ENCODE data around the gene GJD3. TPM values are rescaled to one million over a fixed set of nuclear protein-coding genes. Genes with fewer than 3 reads are reported as not detected.
A peak's percentile ranks its signal among the peaks of the same experiment; 100 is the strongest.
"Not testable (repeated sequence)": the region's sequence is repeated elsewhere in the genome, so short reads cannot be mapped to it uniquely, and the experiment has no call there.

GJD3 gene
- total and polyA plus RNA-seq, 2 donors: 0.34 to 0.66 TPM

DNA sequence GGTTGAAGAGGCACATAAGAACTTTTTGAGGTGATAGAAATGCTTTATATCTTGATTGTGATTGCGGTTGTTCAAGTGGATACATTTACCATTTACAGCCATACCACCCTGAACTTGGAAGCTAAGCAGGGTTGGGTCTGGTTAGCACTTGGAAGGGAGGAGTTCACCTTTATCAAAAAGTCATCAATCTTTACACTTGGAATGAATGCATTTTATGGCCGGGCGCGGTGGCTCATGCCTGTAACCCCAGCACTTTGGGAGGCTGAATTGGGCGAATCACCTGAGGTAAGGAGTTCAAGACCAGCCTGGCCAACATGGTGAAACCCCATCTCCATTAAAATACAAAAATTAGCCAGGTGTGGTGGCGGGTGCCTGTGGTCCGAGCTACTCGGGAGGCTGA, 9.5 kb upstream of the GJD3 start:
- Histone ChIP-seq H3K9me3 (ENCODE audit: control insufficient read depth in 2 of 2, insufficient read depth in 1 of 2, low read length in 1 of 2) (peaks cover 0 to 5% of the 10 kb centered on the region in 2 donors), H3K4me3 (ENCODE audit: low read length in 2 of 2) (no peak overlapping the region), H3K4me1 (ENCODE audit: control insufficient read depth in 2 of 2, insufficient read depth in 2 of 2, low read length in 2 of 2) (no peaks in the 10 kb centered on the region), H3K36me3 (ENCODE audit: control insufficient read depth in 2 of 2, insufficient read depth in 2 of 2, low read length in 1 of 2) (no peaks in the 10 kb centered on the region), H3K27me3 (ENCODE audit: control insufficient read depth in 2 of 2, insufficient read depth in 1 of 2, low read length in 1 of 2) (no peaks in the 10 kb centered on the region), H3K27ac (ENCODE audit: low read depth in 1 of 2, low read length in 1 of 2) (no peak overlapping the region)
- 98% methylated on average over 8 of the region's 8 CpGs for WGBS
- DNase-seq (ENCODE audit: low read depth in 6 of 9, low spot score in 9 of 9): no peak

DNA sequence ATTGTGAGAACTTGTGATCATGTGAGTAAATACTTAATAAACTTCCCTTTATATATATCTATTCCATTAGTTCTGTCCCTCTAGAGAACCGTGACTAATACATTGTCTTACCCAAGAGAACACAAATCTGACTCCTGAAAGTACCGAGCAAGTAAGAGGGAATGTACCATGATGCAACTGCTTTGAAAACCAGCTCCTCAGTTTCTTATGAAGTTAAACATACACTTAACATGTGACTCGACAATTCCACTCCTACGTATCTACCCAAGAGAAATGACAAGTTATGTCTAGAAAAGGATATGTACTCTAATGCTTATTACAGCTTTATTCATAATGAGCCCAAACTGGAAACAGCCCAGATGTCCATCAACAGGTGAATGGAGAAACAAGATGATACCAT, 8.8 kb upstream of the GJD3 start:
- Histone ChIP-seq H3K27me3 (ENCODE audit: control insufficient read depth in 2 of 2, insufficient read depth in 1 of 2, low read length in 1 of 2) (no peaks in the 10 kb centered on the region), H3K4me3 (ENCODE audit: low read length in 2 of 2) (no peak overlapping the region), H3K4me1 (ENCODE audit: control insufficient read depth in 2 of 2, insufficient read depth in 2 of 2, low read length in 2 of 2) (no peaks in the 10 kb centered on the region), H3K36me3 (ENCODE audit: control insufficient read depth in 2 of 2, insufficient read depth in 2 of 2, low read length in 1 of 2) (no peaks in the 10 kb centered on the region), H3K27ac (ENCODE audit: low read depth in 1 of 2, low read length in 1 of 2) (no peak overlapping the region), H3K9me3 (ENCODE audit: control insufficient read depth in 2 of 2, insufficient read depth in 1 of 2, low read length in 1 of 2) (peaks cover 0 to 5% of the 10 kb centered on the region in 2 donors)
- no peak for DNase-seq (ENCODE audit: low read depth in 6 of 9, low spot score in 9 of 9)
- WGBS: 93% methylated on average over 4 of the region's 4 CpGs

DNA sequence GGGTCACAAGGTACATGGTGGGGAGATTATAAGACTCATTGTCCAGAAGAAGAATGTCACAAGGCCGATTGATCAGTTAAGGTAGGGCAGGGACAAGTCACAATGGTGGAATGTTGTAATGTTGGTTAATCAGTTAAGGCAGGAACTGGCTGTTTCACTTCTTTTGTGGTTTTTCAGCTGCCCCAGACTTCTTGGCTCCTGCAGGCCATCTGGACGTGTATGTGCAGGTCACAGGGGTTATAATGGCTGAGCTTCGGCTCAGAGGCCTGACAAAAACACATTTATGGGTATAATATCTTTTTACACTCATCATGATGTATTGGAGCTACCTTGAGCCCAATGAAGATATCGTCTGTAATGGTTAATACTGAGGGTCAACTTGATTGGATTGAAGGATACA, 8.1 kb upstream of the GJD3 start:
- H3K9me3 ChIP-seq (ENCODE audit: control insufficient read depth in 2 of 2, insufficient read depth in 1 of 2, low read length in 1 of 2); H3K4me3 ChIP-seq (ENCODE audit: low read length in 2 of 2); H3K4me1 ChIP-seq (ENCODE audit: control insufficient read depth in 2 of 2, insufficient read depth in 2 of 2, low read length in 2 of 2); H3K27me3 ChIP-seq (ENCODE audit: control insufficient read depth in 2 of 2, insufficient read depth in 1 of 2, low read length in 1 of 2); H3K36me3 ChIP-seq (ENCODE audit: control insufficient read depth in 2 of 2, insufficient read depth in 2 of 2, low read length in 1 of 2); DNase-seq (ENCODE audit: low read depth in 6 of 9, low spot score in 9 of 9); H3K27ac ChIP-seq (ENCODE audit: low read depth in 1 of 2, low read length in 1 of 2): not testable (repeated sequence)
- WGBS: 80% methylated on average over 4 of the region's 4 CpGs

DNA sequence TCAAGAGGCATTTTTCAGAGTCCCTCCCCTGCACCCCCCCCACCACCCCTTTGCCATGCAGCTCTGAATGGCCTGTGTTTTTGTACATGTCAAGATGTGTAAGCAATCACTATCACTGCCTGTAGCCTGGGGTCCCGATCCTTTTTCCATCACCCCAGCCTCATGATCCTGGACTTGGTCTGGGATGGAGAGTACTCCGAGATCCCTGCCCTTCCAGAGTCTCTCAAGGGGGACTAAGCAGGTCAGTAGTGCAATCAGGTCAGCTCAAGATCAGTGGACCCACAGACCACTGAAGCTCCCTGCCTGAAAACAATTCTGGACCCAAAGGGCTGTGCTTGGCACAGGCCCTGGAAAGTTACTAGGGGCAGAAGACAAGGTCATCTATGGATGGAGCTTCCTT, 7.5 kb upstream of the GJD3 start:
- Histone ChIP-seq H3K4me3 (ENCODE audit: low read length in 2 of 2) (no peak overlapping the region), H3K9me3 (ENCODE audit: control insufficient read depth in 2 of 2, insufficient read depth in 1 of 2, low read length in 1 of 2) (peaks cover 0 to 5% of the 10 kb centered on the region in 2 donors), H3K27me3 (ENCODE audit: control insufficient read depth in 2 of 2, insufficient read depth in 1 of 2, low read length in 1 of 2) (no peaks in the 10 kb centered on the region), H3K27ac (ENCODE audit: low read depth in 1 of 2, low read length in 1 of 2) (no peak overlapping the region), H3K36me3 (ENCODE audit: control insufficient read depth in 2 of 2, insufficient read depth in 2 of 2, low read length in 1 of 2) (no peaks in the 10 kb centered on the region), H3K4me1 (ENCODE audit: control insufficient read depth in 2 of 2, insufficient read depth in 2 of 2, low read length in 2 of 2) (peaks cover 0 to under 1% of the 10 kb centered on the region in 2 donors)
- WGBS: 99% methylated on average over 2 of the region's 2 CpGs
- DNase-seq (ENCODE audit: low read depth in 6 of 9, low spot score in 9 of 9): no peak

DNA sequence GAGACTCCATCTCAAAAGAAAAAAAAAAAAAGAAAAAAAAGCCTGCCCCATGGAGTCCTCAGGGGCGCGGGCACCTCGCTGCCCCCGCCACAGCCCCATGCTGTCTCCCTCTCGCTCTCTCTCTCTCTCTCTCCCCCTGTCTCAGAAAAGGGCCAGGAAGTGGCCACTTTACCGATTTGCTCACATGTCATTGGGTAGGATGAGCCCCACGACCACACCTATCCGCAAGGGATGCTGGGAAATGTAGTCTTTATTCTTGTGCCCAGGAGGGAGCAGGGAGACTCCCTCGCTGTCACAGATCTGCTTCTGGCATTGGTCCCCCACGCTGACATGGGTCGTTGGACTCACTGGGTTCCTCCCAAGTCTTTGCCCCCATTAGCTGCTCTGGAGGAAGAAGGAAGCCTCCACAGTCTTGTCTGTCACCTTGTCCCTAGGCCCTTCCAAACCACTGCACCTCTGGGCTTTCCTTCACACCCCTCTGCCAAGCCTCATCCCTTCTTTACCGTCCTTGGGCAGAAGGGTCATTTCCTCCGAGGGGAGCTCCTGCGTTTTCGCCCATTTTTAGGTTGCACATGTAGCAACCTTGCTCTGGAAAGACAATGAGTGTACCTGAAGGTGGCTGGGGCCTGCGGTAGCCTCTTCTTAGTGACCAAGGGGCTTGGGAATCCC, 6.9 kb upstream of the GJD3 start:
- Histone ChIP-seq H3K27me3 (ENCODE audit: control insufficient read depth in 2 of 2, insufficient read depth in 1 of 2, low read length in 1 of 2) (no peaks in the 10 kb centered on the region), H3K36me3 (ENCODE audit: control insufficient read depth in 2 of 2, insufficient read depth in 2 of 2, low read length in 1 of 2) (no peaks in the 10 kb centered on the region), H3K9me3 (ENCODE audit: control insufficient read depth in 2 of 2, insufficient read depth in 1 of 2, low read length in 1 of 2) (peaks cover 0 to 5% of the 10 kb centered on the region in 2 donors), H3K27ac (ENCODE audit: low read depth in 1 of 2, low read length in 1 of 2) (no peak overlapping the region), H3K4me1 (ENCODE audit: control insufficient read depth in 2 of 2, insufficient read depth in 2 of 2, low read length in 2 of 2) (peaks cover 0 to 7% of the 10 kb centered on the region in 2 donors), H3K4me3 (ENCODE audit: low read length in 2 of 2) (no peak overlapping the region)
- 91% methylated on average over 16 of the region's 16 CpGs for WGBS
- peak in 1 of 9 donors; percentile 50 for DNase-seq (ENCODE audit: low read depth in 6 of 9, low spot score in 9 of 9)

DNA sequence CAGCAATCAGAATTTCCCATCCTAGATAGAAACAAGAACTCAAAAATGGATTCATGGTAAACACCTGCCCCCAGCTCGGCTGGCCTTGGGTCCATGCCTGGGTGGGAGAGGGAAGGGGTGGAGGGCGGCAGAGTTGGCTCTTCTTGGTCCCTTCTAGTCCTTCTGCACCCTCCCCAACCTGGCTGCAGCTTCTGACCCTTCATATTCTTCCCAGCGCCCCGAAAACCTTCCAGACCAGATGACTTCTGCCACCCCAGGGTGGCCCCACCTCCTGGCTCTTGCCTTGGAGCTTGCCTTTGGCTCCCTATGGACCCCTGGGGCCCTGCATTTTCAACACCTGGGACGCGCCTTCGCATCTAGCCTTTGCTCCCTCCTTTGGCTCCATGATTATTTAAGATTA, 5.4 kb upstream of the GJD3 start:
- Histone ChIP-seq H3K27me3 (ENCODE audit: control insufficient read depth in 2 of 2, insufficient read depth in 1 of 2, low read length in 1 of 2) (peaks cover 0 to 1% of the 10 kb centered on the region in 2 donors), H3K4me3 (ENCODE audit: low read length in 2 of 2) (no peak overlapping the region), H3K36me3 (ENCODE audit: control insufficient read depth in 2 of 2, insufficient read depth in 2 of 2, low read length in 1 of 2) (no peaks in the 10 kb centered on the region), H3K9me3 (ENCODE audit: control insufficient read depth in 2 of 2, insufficient read depth in 1 of 2, low read length in 1 of 2) (peaks cover 0 to 5% of the 10 kb centered on the region in 2 donors), H3K27ac (ENCODE audit: low read depth in 1 of 2, low read length in 1 of 2) (no peak overlapping the region), H3K4me1 (ENCODE audit: control insufficient read depth in 2 of 2, insufficient read depth in 2 of 2, low read length in 2 of 2) (peaks cover 0 to 7% of the 10 kb centered on the region in 2 donors)
- no peak for DNase-seq (ENCODE audit: low read depth in 6 of 9, low spot score in 9 of 9)
- WGBS: 98% methylated on average over 7 of the region's 7 CpGs

DNA sequence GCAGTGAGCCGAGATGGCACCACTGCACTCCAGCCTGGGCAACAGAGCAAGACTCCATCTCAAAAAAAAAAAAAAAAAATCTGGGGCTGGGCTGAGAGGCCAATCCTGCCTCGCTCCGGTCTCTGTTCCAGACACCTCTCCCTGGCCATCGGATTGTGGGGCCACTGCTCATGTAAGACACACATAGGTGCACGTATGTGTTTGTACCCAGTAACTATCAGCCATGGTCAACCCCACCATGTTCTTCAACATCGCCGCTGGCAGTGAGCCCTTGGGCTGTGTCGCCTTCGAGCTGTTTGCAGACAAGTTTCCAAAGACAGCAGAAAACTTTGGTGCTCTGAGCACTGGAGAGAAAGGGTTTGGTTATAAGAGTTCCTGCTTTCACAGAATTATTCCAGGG, 3.2 kb upstream of the GJD3 start:
- H3K27me3 ChIP-seq (ENCODE audit: control insufficient read depth in 2 of 2, insufficient read depth in 1 of 2, low read length in 1 of 2): peaks cover 11 to 22% of the 10 kb centered on the region in 2 donors
- H3K27ac ChIP-seq (ENCODE audit: low read depth in 1 of 2, low read length in 1 of 2); H3K9me3 ChIP-seq (ENCODE audit: control insufficient read depth in 2 of 2, insufficient read depth in 1 of 2, low read length in 1 of 2); DNase-seq (ENCODE audit: low read depth in 6 of 9, low spot score in 9 of 9); H3K36me3 ChIP-seq (ENCODE audit: control insufficient read depth in 2 of 2, insufficient read depth in 2 of 2, low read length in 1 of 2); H3K4me1 ChIP-seq (ENCODE audit: control insufficient read depth in 2 of 2, insufficient read depth in 2 of 2, low read length in 2 of 2); H3K4me3 ChIP-seq (ENCODE audit: low read length in 2 of 2): not testable (repeated sequence)
- over 99% methylated on average over 9 of the region's 9 CpGs for WGBS

DNA sequence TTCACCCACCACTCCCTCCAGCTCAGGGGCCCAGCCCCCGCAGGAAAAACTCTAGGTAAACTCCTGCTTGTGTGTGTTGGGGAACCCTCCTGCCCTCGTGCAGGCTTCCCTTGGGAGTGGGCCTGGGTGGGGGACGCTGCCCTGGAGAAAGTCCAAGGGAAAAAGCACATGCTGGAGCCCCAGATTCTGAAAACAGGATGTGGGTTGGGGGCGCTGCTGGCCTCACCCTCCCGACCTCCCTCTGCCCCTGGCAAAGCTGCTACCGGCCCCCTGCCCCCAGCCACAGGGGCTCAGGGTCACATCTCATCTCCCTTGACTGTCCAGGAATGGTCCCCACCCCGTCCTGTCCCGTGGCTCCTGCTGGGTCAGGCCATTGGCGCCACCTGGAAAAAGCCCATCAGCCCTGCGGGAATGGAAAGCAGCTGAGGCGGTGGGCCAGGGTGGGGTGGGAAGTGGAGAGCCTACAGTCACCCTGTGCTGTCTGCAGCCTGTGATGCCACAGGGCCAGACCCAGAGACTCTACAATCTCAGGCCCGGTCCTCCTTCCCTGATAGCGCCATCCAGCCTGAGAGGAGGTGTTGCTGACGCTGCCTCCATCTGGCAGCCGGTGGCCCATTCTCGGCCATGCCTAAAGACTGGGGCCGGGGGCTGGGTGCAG, 2.5 kb upstream of the GJD3 start:
- Histone ChIP-seq H3K27me3 (ENCODE audit: control insufficient read depth in 2 of 2, insufficient read depth in 1 of 2, low read length in 1 of 2) (peaks cover 17 to 29% of the 10 kb centered on the region in 2 donors), H3K27ac (ENCODE audit: low read depth in 1 of 2, low read length in 1 of 2) (no peak overlapping the region), H3K36me3 (ENCODE audit: control insufficient read depth in 2 of 2, insufficient read depth in 2 of 2, low read length in 1 of 2) (no peaks in the 10 kb centered on the region), H3K9me3 (ENCODE audit: control insufficient read depth in 2 of 2, insufficient read depth in 1 of 2, low read length in 1 of 2) (peaks cover 0 to 5% of the 10 kb centered on the region in 2 donors), H3K4me3 (ENCODE audit: low read length in 2 of 2) (no peak overlapping the region), H3K4me1 (ENCODE audit: control insufficient read depth in 2 of 2, insufficient read depth in 2 of 2, low read length in 2 of 2) (peaks cover 3 to 13% of the 10 kb centered on the region in 2 donors)
- WGBS: 78% methylated on average over 17 of the region's 17 CpGs
- no peak for DNase-seq (ENCODE audit: low read depth in 6 of 9, low spot score in 9 of 9)

DNA sequence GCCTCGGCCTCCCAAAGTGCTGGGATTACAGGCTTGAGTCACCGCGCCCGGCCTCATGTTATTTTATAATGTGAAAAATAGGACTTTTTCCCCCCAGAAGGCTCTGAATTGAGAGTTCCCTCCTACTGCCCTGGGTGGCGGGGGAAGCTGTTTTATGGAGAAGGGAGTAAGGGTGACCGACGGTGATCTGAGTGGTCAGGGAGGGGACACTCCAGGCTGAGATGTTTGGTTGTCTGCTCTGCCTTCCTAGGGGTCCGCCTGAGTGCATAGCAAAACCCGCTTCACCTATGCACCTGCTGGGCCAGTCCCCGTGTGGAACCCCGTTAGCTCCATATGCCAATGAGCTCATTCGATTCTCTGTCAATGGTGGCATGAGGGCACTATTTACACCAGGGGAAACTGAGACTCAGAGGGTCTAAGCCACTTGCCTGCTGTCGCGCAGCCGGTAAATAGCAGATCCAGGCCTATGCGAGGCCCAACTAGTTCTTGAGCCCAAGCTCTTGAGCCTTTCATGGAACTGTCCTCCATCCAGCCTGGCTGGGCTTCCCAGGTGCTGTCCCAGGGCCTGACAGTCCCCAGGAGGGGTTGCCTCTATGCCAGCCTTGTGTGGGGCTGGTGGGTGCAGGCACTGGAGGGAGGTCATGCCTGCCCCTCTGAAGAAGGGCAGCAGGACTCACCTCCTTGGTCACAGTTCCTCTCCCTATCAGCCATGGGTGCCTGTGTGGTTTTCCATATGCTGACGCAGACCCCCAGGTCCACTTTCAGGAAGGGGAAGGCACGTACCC, 1.7 kb upstream of the GJD3 start:
- WGBS: 95% methylated on average over 18 of the region's 18 CpGs
- Histone ChIP-seq H3K4me3 (ENCODE audit: low read length in 2 of 2) (no peak overlapping the region), H3K9me3 (ENCODE audit: control insufficient read depth in 2 of 2, insufficient read depth in 1 of 2, low read length in 1 of 2) (peaks cover 0 to 4% of the 10 kb centered on the region in 2 donors), H3K27ac (ENCODE audit: low read depth in 1 of 2, low read length in 1 of 2) (no peak overlapping the region), H3K4me1 (ENCODE audit: control insufficient read depth in 2 of 2, insufficient read depth in 2 of 2, low read length in 2 of 2) (peaks cover 3 to 19% of the 10 kb centered on the region in 2 donors), H3K36me3 (ENCODE audit: control insufficient read depth in 2 of 2, insufficient read depth in 2 of 2, low read length in 1 of 2) (no peaks in the 10 kb centered on the region), H3K27me3 (ENCODE audit: control insufficient read depth in 2 of 2, insufficient read depth in 1 of 2, low read length in 1 of 2) (peaks cover 18 to 36% of the 10 kb centered on the region in 2 donors)
- DNase-seq (ENCODE audit: low read depth in 6 of 9, low spot score in 9 of 9): no peak
